Panc1 (cell line): ENCODE measurements around the gene CMIP. TPM values are rescaled to one million over a fixed set of nuclear protein-coding genes. Genes with fewer than 3 reads are reported as not detected.

ENCODE experiments used
- ATAC-seq: fragments of 200-7000 bp; cut with Tn5 transposase; 2 replicates; pipeline ENCODE4 v1.9.1; 2020; ENCODE audit warnings: mild to moderate bottlenecking, moderate library complexity
- BruUV-seq: library from RNA; stranded (reverse); fragments of 400-500 nt; replicated peaks from 2 replicates; lab custom pipeline; 2021; lab: Mats Ljungman, UMichigan
- CTCF ChIA-PET: fragments of 300-600 bp; sonication (Branson Sonifier 250); formaldehyde crosslinking; loops from one replicate; lab custom pipeline; 2022; ENCODE audit warnings: antibody characterized with exemption; lab: Charles Lee
- POLR2A ChIA-PET: fragments of 300-600 bp; sonication (Branson Sonifier 250); formaldehyde crosslinking; loops from one replicate; lab custom pipeline; 2022; ENCODE audit warnings: antibody characterized with exemption; lab: Charles Lee
- DNase-seq: peaks from one replicate; pipeline ENCODE4 v3.0.0-alpha.2; 2010; ENCODE audit warnings: low read depth, low spot score
- H3K27ac ChIP-seq: 2 replicates; pipeline ENCODE4 v1.5.1; 2011; ENCODE audit warnings: mild to moderate bottlenecking, low read length, inconsistent platforms
- H3K27me3 ChIP-seq: fragments of 200-500 bp; sonication (Bioruptor generic); 2 replicates; pipeline ENCODE4 v1.6.0; 2014; ENCODE audit warnings: low read length, inconsistent platforms; ENCODE audit not compliant: control insufficient read depth, insufficient read depth
- H3K36me3 ChIP-seq: fragments of 200-500 bp; sonication (Bioruptor generic); 2 replicates; pipeline ENCODE4 v1.5.1; 2014; ENCODE audit warnings: inconsistent platforms, mild to moderate bottlenecking, low read length, moderate library complexity; ENCODE audit not compliant: control insufficient read depth, insufficient read depth
- H3K4me1 ChIP-seq: 2 replicates; pipeline ENCODE4 v1.5.1; 2011; ENCODE audit warnings: inconsistent platforms, mild to moderate bottlenecking, low read length, moderate library complexity; ENCODE audit not compliant: control insufficient read depth, insufficient read depth
- H3K4me3 ChIP-seq, 2 experiments: 2 replicates each; pipeline ENCODE4 v1.5.1; 2011 to 2012; ENCODE audit warnings: low read depth in 2 of 2, low read length in 2 of 2, mild to moderate bottlenecking in 2 of 2, inconsistent platforms in 1 of 2, moderate library complexity in 1 of 2
- H3K9me3 ChIP-seq: fragments of 200-500 bp; sonication (Bioruptor generic); 2 replicates; pipeline ENCODE4 v1.5.1; 2014; ENCODE audit warnings: low read depth, mild to moderate bottlenecking, inconsistent platforms, low read length, moderate library complexity; ENCODE audit not compliant: control insufficient read depth, insufficient read depth
- CTCF ChIP-seq: fragments of 450-650 bp; IDR thresholded peaks from 2 replicates; pipeline ENCODE4 v1.5.1; 2017; ENCODE audit warnings: mild to moderate bottlenecking
- POLR2AphosphoS5 ChIP-seq: IDR thresholded peaks from 2 replicates; pipeline ENCODE4 v1.6.1; 2012; ENCODE audit warnings: mild to moderate bottlenecking, low read depth, low read length, moderate library complexity
- SIN3A ChIP-seq: IDR thresholded peaks from 2 replicates; pipeline ENCODE4 v1.6.1; 2012; ENCODE audit warnings: low read depth, mild to moderate bottlenecking, low read length, moderate library complexity, borderline replicate concordance; ENCODE audit not compliant: insufficient read depth
- TCF7L2 ChIP-seq: IDR thresholded peaks from 2 replicates; pipeline ENCODE4 v1.6.1; 2011; ENCODE audit warnings: mild to moderate bottlenecking, low read depth, low read length, inconsistent platforms
- in situ Hi-C: cut with HindIII; loops from 2 replicates; pipeline ENCODE4 v1.10.0; 2016; ENCODE audit warnings: low sequenced_read_pairs, low pct_unique_long_range_greater_than_20kb
- intact Hi-C: fragments of 100-400 bp; cut with micrococcal nuclease; formaldehyde crosslinking; loops from one replicate; pipeline ENCODE4 v1.10.0; 2022; ENCODE audit not compliant: unreplicated experiment
- total RNA-seq: library from RNA; stranded (reverse); gene quantifications from one replicate; pipeline ENCODE4 v1.2.1, GENCODE V29; 2021; ENCODE audit not compliant: unreplicated experiment
- TF ChIP-seq, protein P1 (sequence below), 2 experiments: IDR thresholded peaks; 2 replicates each; pipeline ENCODE4 v1.6.1; 2011 to 2012; ENCODE audit warnings: low read depth in 2 of 2, control low read depth in 1 of 2, low read length in 1 of 2, mild to moderate bottlenecking in 1 of 2, moderate library complexity in 1 of 2; ENCODE audit not compliant: insufficient read depth in 1 of 2

Gene CMIP
- total RNA-seq, 1 experiment from 2014 or later = 49.7 TPM

DNA sequence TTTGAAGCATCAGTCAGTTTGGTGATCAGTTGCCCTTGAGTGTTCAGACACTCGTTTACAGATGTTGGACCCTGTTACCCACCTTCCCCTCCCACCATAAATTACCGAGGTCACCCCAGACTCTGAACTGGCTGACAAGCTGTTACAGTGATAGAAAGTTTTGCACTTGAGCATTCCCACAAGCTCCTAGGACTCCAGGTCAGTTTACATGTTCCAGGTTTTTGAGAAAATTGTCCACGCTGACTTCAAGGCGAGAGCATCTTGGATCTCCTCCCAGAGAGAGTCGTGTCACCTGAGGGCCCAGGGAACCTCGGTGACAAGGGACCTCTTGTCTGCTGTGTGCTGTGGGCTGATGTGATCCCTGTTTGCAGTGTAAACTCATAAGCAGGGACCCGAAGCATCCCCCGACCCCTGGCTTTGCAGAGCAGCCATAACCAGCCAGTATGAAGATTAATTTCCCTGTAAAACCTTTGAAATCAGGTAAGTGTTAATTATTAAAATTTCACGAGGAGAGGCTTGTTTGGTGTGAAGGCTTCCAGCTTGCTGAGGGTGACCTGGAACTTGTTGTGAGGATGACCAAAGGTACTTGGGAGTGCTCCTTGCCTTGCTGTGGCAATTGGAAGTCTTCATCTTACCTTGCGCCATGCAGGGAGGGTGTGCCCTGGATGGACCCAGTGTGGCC, 91.2 kb downstream of the CMIP start:
- H3K4me1 ChIP-seq = peaks cover 62% of the 10 kb centered on the region

DNA sequence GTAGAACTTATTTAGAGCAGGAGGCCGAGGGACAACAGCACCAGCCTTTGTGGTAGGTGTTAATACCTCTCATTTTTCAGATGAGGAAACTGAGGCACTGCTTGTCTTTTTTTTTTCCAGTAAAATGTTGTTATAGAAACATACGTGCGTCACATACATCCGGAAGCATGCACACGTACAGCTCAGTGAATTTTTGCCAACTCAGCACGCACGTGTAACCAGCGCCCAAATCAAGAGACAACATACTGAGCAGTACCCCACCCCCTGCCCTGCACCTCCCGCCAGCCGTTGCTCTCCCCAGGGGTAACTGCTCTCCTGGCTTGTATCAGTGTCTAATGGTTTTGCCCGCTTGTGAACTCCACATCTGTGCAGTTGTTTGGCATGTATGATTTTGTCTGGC, 92.0 kb downstream of the CMIP start:
- in situ Hi-C loops = no loop called here
- ChIA-PET POLR2A (no interaction called here), CTCF (interaction anchor here (0.7 kb wide), 1 partner anchor 351 kb away, joined by 3 read pairs; no protein-coding TSS in a partner anchor)
- Histone ChIP-seq H3K4me1 (peaks cover 67% of the 10 kb centered on the region), H3K27me3 (no peaks in the 10 kb centered on the region), H3K4me3 (no peak overlapping the region), H3K9me3 (no peaks in the 10 kb centered on the region), H3K27ac (no peak overlapping the region), H3K36me3 (no peaks in the 10 kb centered on the region; the same call in 1 of the 2 replicates)
- no peak for DNase-seq
- intact Hi-C loops = no loop called here
- TF ChIP-seq SIN3A (no peak), CTCF (no peak), POLR2AphosphoS5 (no peak), TCF7L2 (no peak)
- TF ChIP-seq, protein P1, sequence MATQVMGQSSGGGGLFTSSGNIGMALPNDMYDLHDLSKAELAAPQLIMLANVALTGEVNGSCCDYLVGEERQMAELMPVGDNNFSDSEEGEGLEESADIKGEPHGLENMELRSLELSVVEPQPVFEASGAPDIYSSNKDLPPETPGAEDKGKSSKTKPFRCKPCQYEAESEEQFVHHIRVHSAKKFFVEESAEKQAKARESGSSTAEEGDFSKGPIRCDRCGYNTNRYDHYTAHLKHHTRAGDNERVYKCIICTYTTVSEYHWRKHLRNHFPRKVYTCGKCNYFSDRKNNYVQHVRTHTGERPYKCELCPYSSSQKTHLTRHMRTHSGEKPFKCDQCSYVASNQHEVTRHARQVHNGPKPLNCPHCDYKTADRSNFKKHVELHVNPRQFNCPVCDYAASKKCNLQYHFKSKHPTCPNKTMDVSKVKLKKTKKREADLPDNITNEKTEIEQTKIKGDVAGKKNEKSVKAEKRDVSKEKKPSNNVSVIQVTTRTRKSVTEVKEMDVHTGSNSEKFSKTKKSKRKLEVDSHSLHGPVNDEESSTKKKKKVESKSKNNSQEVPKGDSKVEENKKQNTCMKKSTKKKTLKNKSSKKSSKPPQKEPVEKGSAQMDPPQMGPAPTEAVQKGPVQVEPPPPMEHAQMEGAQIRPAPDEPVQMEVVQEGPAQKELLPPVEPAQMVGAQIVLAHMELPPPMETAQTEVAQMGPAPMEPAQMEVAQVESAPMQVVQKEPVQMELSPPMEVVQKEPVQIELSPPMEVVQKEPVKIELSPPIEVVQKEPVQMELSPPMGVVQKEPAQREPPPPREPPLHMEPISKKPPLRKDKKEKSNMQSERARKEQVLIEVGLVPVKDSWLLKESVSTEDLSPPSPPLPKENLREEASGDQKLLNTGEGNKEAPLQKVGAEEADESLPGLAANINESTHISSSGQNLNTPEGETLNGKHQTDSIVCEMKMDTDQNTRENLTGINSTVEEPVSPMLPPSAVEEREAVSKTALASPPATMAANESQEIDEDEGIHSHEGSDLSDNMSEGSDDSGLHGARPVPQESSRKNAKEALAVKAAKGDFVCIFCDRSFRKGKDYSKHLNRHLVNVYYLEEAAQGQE (IDR thresholded peaks at IDR 0.05; ENCODE audit: insufficient read depth in 1 of 2, low read depth in 2 of 2, low read length in 1 of 2) = no peak
- no peak for ATAC-seq
- no TSS peak for BruUV-seq

More for the DNA sequence above, 91.2 kb downstream of the CMIP start:
- TF ChIP-seq, protein P1 (IDR thresholded peaks at IDR 0.05; ENCODE audit: insufficient read depth in 1 of 2, low read depth in 2 of 2, low read length in 1 of 2) = no peak
- no peak for TF ChIP-seq POLR2AphosphoS5
- TF ChIP-seq SIN3A = no peak
- Histone ChIP-seq H3K27me3 (no peaks in the 10 kb centered on the region), H3K36me3 (no peaks in the 10 kb centered on the region; the same call in 1 of the 2 replicates), H3K27ac (peak overlapping the region; percentile 44; the same call in 1 of the 2 replicates), H3K9me3 (no peaks in the 10 kb centered on the region), H3K4me3 (no peak overlapping the region)
- ChIA-PET CTCF (no interaction called here), POLR2A (no interaction called here)
- in situ Hi-C loops (no loop called here), intact Hi-C loops (no loop called here)
- no TSS peak for BruUV-seq
- ATAC-seq (no peak), DNase-seq (no peak)
